Ammon's horn (tissue), 1 donor: ENCODE data around the gene LIPG.
"Not testable (repeated sequence)": the region's sequence is repeated elsewhere in the genome, so short reads cannot be mapped to it uniquely, and the experiment has no call there.

Source experiments
- DNase-seq: peaks from one replicate; pipeline ENCODE4 v3.0.0-alpha.2; 2016; ENCODE audit warnings: low spot score

Gene LIPG

GRCh38 chr18:49573835-49574234 lies 12.0 kb downstream of the LIPG start:
- DNase-seq = no peak

GRCh38 chr18:49579041-49579440 lies 17.2 kb downstream of the LIPG start:
- not testable (repeated sequence) for DNase-seq

GRCh38 chr18:49579583-49579982 lies 17.7 kb downstream of the LIPG start:
- DNase-seq = not testable (repeated sequence)

- no peak for DNase-seq
Observed at GRCh38 chr18:49580279-49580678, 18.4 kb downstream of the LIPG start.

- DNase-seq = no peak
Observed at GRCh38 chr18:49581371-49581770, 19.5 kb downstream of the LIPG start.

GRCh38 chr18:49582579-49582978 lies 20.7 kb downstream of the LIPG start:
- no peak for DNase-seq

- no peak for DNase-seq
Observed at GRCh38 chr18:49584394-49584793, 22.5 kb downstream of the LIPG start.

GRCh38 chr18:49584951-49585350 lies 23.1 kb downstream of the LIPG start:
- not testable (repeated sequence) for DNase-seq

GRCh38 chr18:49585781-49586663 lies 24.2 kb downstream of the LIPG start:
- DNase-seq = no peak

- no peak for DNase-seq
Observed at GRCh38 chr18:49588171-49588570, 26.3 kb downstream of the LIPG start.

- no peak for DNase-seq
Observed at GRCh38 chr18:49588971-49589370, 27.1 kb downstream of the LIPG start.

GRCh38 chr18:49590608-49591007 lies 28.8 kb downstream of the LIPG start:
- DNase-seq = no peak

- no peak for DNase-seq
Observed at GRCh38 chr18:49591271-49591670, 29.4 kb downstream of the LIPG start.

- DNase-seq = no peak
Observed at GRCh38 chr18:49591775-49592174, 29.9 kb downstream of the LIPG start.

- DNase-seq = no peak
Observed at GRCh38 chr18:49596687-49597086, 34.8 kb downstream of the LIPG start.

- DNase-seq = no peak
Observed at GRCh38 chr18:49597157-49597931, 35.5 kb downstream of the LIPG start.

- DNase-seq = no peak
Observed at GRCh38 chr18:49601211-49601610, 39.4 kb downstream of the LIPG start.

- DNase-seq = no peak
Observed at GRCh38 chr18:49608366-49609255, 46.8 kb downstream of the LIPG start.

GRCh38 chr18:49609256-49610021 lies 47.6 kb downstream of the LIPG start:
- DNase-seq = peak; percentile 20

- DNase-seq = peak; percentile 33
Observed at GRCh38 chr18:49610022-49610445, 48.2 kb downstream of the LIPG start.

GRCh38 chr18:49611316-49611715 lies 49.5 kb downstream of the LIPG start:
- no peak for DNase-seq
